ENCODE results near the gene HOXA4. TPM values are rescaled to one million over a fixed set of nuclear protein-coding genes. Genes with fewer than 3 reads are reported as not detected.
A peak's percentile ranks its signal among the peaks of the same experiment; 100 is the strongest.

Gene HOXA4
- total RNA-seq, 1 donor from 2014 or later: 0.98 TPM

DNA sequence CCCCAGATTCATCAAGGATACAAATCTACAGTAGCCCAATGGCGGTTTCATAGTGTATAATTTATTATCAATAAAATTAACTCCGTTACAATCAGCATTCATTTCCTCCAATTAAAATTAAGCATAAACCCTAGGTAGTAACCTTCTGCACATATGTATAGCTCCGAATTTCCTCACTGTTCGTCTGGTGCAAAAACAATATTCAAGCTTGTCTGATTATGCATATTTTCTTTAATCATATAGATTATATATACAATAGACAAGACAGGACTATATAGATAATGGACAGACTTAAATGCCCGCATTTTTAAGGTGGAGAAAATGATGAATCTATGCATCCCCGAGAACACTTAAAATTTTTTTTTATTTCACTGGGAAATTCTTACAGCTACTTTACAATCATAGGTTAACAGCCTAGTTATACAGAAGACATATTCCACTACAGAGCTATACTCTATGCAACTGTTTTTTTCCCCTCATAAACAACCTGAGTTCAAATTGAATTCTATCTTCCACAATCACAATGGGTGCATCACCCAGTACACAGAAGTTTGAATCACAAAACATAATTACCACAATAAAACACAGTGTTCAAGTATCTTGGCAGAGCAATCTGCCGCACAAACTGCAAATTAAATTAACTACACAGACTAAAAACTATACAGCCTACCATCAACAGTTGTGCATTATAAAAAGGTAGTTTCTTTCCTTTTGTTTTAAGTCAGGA is 32.2 kb upstream of the HOXA4 start:
- Histone ChIP-seq H3K36me3 (no peaks in the 10 kb centered on the region), H3K4me1 (peaks cover 43% of the 10 kb centered on the region), H3K27me3 (no peaks in the 10 kb centered on the region), H3K4me3 (peak overlapping the region in 1 of 2 donors; percentile 64), H3K27ac (peak overlapping the region; percentile 17), H3K9me3 (no peaks in the 10 kb centered on the region)
- intact Hi-C loops (cut with DNase I): loop anchor here (10.0 kb wide), 1 partner anchor 1308 kb away; no protein-coding TSS in a partner anchor
- no peak for DNase-seq (ENCODE audit: extremely low spot score in 2 of 2)
- no peak for TF ChIP-seq POLR2AphosphoS5 (IDR thresholded peaks at IDR 0.05; ENCODE audit: insufficient read depth in 1 of 2, low read depth in 1 of 2)

DNA sequence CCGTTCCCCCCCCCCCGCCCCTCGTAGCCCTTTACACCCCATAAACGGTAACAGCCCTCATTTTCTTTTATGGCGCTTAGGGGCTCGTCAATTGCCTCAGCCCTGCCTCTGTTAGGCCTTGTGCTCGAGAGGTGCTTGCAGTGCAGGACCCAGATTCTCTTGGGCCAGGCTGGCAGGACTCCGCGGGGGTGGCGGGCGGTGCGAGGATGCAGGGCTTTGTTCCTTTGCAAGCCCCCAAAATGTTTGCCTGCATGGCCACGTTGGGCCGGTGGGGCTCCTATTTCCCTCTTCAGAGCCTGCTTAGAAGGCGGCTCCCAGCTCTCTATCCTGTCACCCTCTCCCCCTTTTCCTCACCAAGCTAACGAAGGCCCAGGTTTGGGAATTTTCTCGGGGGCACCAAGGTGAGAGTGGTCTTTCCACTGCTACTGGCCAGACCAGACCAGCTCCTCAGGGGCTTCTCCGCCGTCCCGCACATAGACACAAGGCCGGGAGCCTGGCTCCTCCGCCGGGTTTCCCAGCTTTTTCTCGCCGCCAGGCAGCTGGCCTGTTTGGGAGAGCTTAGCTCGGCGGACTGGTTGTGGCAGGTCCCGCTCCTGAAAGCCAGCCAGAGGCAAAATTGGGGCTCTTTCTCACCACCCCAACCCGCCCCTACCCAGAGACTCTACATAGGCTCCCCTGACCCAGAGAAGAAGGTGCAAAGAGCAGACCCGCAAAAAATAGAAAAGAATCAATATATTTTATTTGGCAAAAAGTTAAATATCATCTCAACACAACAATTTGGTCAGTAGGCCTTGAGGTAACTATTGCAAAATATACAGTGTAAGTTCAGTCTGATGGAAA is 31.4 kb upstream of the HOXA4 start:
- intact Hi-C loops (cut with DNase I): loop anchor here (10.0 kb wide), 1 partner anchor 1307 kb away; no protein-coding TSS in a partner anchor
- H3K36me3 ChIP-seq: no peaks in the 10 kb centered on the region
- H3K4me3 ChIP-seq: peak overlapping the region; percentile 55 to 64
- H3K27ac ChIP-seq: peak overlapping the region; percentile 17
- TF ChIP-seq POLR2AphosphoS5 (IDR thresholded peaks at IDR 0.05; ENCODE audit: insufficient read depth in 1 of 2, low read depth in 1 of 2) (no peak), POLR2A (IDR thresholded peaks at IDR 0.05) (no peak)
- TF ChIP-seq, protein P1, sequence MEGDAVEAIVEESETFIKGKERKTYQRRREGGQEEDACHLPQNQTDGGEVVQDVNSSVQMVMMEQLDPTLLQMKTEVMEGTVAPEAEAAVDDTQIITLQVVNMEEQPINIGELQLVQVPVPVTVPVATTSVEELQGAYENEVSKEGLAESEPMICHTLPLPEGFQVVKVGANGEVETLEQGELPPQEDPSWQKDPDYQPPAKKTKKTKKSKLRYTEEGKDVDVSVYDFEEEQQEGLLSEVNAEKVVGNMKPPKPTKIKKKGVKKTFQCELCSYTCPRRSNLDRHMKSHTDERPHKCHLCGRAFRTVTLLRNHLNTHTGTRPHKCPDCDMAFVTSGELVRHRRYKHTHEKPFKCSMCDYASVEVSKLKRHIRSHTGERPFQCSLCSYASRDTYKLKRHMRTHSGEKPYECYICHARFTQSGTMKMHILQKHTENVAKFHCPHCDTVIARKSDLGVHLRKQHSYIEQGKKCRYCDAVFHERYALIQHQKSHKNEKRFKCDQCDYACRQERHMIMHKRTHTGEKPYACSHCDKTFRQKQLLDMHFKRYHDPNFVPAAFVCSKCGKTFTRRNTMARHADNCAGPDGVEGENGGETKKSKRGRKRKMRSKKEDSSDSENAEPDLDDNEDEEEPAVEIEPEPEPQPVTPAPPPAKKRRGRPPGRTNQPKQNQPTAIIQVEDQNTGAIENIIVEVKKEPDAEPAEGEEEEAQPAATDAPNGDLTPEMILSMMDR (IDR thresholded peaks at IDR 0.05): no peak
- DNase-seq (ENCODE audit: extremely low spot score in 2 of 2): no peak
- peaks cover 41% of the 10 kb centered on the region for H3K4me1 ChIP-seq
- H3K27me3 ChIP-seq: no peaks in the 10 kb centered on the region
- H3K9me3 ChIP-seq: no peaks in the 10 kb centered on the region

DNA sequence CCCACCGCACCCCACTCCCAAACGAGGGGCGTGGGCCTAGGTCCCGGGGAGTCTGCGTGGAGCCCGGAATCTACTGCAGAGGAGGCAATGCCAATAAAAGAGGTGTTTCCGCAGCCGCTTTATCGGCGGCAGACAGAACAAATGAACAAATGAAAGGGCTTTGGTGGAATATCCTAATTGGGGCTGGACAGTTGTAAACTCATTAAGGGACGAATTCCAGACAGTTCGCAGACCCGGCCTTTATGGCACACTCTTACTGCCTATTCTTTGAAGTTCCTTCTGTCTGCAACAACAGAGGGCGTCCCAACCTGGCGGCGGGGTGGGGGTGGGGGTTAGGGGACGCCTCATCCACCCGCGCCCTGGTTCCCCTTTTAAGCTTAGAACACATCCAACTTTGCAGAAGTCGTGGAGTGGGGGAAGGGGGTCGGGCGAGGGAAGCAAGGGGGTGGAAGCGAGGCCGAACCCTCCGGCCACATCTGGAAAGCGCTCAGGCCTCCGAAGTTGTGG is 30.7 kb upstream of the HOXA4 start:
- Histone ChIP-seq H3K4me3 (peak overlapping the region; percentile 55 to 64), H3K36me3 (no peaks in the 10 kb centered on the region), H3K27me3 (no peaks in the 10 kb centered on the region), H3K9me3 (no peaks in the 10 kb centered on the region), H3K4me1 (peaks cover 38% of the 10 kb centered on the region), H3K27ac (peak overlapping the region; percentile 75)
- TF ChIP-seq, protein P1 (IDR thresholded peaks at IDR 0.05): peak in 1 of 3 experiments; percentile 0
- no peak for TF ChIP-seq POLR2A (IDR thresholded peaks at IDR 0.05)
- intact Hi-C loops (cut with DNase I): loop anchor here (10.0 kb wide), 1 partner anchor 1306 kb away; no protein-coding TSS in a partner anchor
- DNase-seq (ENCODE audit: extremely low spot score in 2 of 2): no peak

DNA sequence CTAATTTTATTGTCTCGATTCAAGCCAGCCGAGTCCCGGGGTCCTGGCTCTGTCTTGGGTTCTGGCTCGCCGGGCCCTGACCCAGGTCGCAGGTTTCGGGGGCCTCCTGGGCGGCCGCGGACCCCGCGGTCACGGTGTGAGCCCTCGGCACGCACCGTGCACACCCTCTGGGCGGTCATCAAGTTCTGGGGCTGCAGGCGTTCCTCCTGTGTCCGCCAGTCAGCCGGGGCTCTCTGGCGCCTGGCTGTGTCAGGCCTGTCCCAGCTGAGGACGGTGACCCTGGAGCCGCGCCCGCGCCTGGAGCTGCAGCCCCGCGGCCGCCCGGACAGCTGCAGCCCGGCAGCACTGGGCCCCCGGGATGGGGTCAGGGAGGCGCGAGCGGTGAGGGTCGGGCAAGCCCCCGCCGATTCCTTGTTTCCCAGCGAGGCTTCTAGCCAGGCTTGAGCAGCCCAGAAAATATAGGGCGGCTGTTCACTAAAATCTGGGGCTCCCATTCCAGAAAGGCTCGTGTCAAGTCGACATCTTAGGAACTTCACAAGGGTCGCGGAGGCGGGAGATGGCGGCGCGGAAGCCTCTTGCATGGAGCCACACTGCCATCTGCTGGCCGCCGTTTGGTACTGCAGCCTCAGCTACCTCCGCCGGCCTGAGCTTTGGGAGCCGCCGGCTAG is 30.1 kb upstream of the HOXA4 start:
- intact Hi-C loops (cut with DNase I): loop anchor here (10.0 kb wide), 1 partner anchor 1306 kb away; no protein-coding TSS in a partner anchor
- no peaks in the 10 kb centered on the region for H3K27me3 ChIP-seq
- peak overlapping the region; percentile 55 to 64 for H3K4me3 ChIP-seq
- H3K9me3 ChIP-seq: no peaks in the 10 kb centered on the region
- no peak for DNase-seq (ENCODE audit: extremely low spot score in 2 of 2)
- TF ChIP-seq POLR2A (IDR thresholded peaks at IDR 0.05): no peak
- TF ChIP-seq, protein P1 (IDR thresholded peaks at IDR 0.05): peak; percentile 98 to 100 (median 99)
- TF ChIP-seq POLR2AphosphoS5 (IDR thresholded peaks at IDR 0.05; ENCODE audit: insufficient read depth in 1 of 2, low read depth in 1 of 2): peak; percentile 9 to 29
- peaks cover 42% of the 10 kb centered on the region for H3K4me1 ChIP-seq
- H3K27ac ChIP-seq: peak overlapping the region; percentile 75
- H3K36me3 ChIP-seq: no peaks in the 10 kb centered on the region

DNA sequence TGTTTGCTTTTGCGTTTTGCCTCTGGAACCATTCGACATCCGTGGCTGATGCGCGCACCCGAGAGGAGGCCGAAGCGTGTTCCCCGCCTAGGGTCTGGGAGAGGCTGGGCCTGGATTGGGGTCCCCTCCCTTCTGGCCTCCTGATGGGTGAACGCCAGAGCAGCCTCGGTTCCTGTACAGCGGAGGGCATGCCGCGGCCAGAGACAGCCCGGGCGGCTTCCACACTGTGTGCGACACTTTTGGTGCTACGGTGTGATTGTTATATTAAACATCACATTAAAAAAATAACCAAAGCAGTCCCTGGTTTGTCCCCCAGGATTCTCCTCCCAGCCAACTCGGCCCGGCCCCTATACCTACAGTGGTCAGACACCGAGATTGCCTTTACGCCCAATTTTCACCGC is 29.6 kb upstream of the HOXA4 start:
- peak overlapping the region; percentile 75 for H3K27ac ChIP-seq
- peak overlapping the region; percentile 55 to 64 for H3K4me3 ChIP-seq
- H3K27me3 ChIP-seq: no peaks in the 10 kb centered on the region
- intact Hi-C loops (cut with DNase I): loop anchor here (10.0 kb wide), 1 partner anchor 1305 kb away; no protein-coding TSS in a partner anchor
- H3K36me3 ChIP-seq: no peaks in the 10 kb centered on the region
- TF ChIP-seq, protein P1 (IDR thresholded peaks at IDR 0.05): no peak
- no peak for TF ChIP-seq POLR2AphosphoS5 (IDR thresholded peaks at IDR 0.05; ENCODE audit: insufficient read depth in 1 of 2, low read depth in 1 of 2)
- no peak for TF ChIP-seq POLR2A (IDR thresholded peaks at IDR 0.05)
- no peak for DNase-seq (ENCODE audit: extremely low spot score in 2 of 2)
- no peaks in the 10 kb centered on the region for H3K9me3 ChIP-seq
- peaks cover 44% of the 10 kb centered on the region for H3K4me1 ChIP-seq
